Osteoblast (primary cell): Measurements from ENCODE around the gene EFCAB8. TPM values are rescaled to one million over a fixed set of nuclear protein-coding genes. Genes with fewer than 3 reads are reported as not detected.

Source experiments
- DNase-seq: peaks from one replicate; pipeline ENCODE4 v3.0.0; 2011; ENCODE audit warnings: low spot score, mixed read lengths; ENCODE audit not compliant: insufficient read length; ENCODE audit errors: missing footprints
- H2AFZ ChIP-seq: 2 replicates; pipeline ENCODE4 v1.6.0; 2011; ENCODE audit warnings: mild to moderate bottlenecking, low read length
- H3K27ac ChIP-seq: 2 replicates; pipeline ENCODE4 v1.5.1; 2011; ENCODE audit warnings: mild to moderate bottlenecking, low read depth, low read length, moderate library complexity
- H3K27me3 ChIP-seq: 2 replicates; pipeline ENCODE4 v1.6.0; 2012; ENCODE audit warnings: mild to moderate bottlenecking, control low read depth, inconsistent platforms, low read length, moderate library complexity; ENCODE audit not compliant: insufficient read depth
- H3K36me3 ChIP-seq: 2 replicates; pipeline ENCODE4 v1.5.1; 2011; ENCODE audit warnings: mild to moderate bottlenecking, low read length, control low read depth, moderate library complexity; ENCODE audit not compliant: insufficient read depth
- H3K4me1 ChIP-seq: 2 replicates; pipeline ENCODE4 v1.5.1; 2011; ENCODE audit warnings: mild to moderate bottlenecking, low read length, control low read depth, moderate library complexity; ENCODE audit not compliant: insufficient read depth
- H3K4me2 ChIP-seq: 2 replicates; pipeline ENCODE4 v1.6.0; 2011; ENCODE audit warnings: mild to moderate bottlenecking, low read length; ENCODE audit not compliant: insufficient read depth
- H3K4me3 ChIP-seq: fragments of 200-600 bp; sonication (generic); 3 replicates; pipeline ENCODE4 v1.5.1; 2012; ENCODE audit warnings: mild to moderate bottlenecking, low read length, inconsistent platforms; ENCODE audit not compliant: insufficient read depth
- H3K79me2 ChIP-seq: 2 replicates; pipeline ENCODE4 v1.6.0; 2012; ENCODE audit warnings: mild to moderate bottlenecking, low read length, control low read depth, inconsistent platforms; ENCODE audit not compliant: insufficient read depth
- H3K9me3 ChIP-seq: 2 replicates; pipeline ENCODE4 v1.5.1; 2011; ENCODE audit warnings: low read depth, low read length, control low read depth
- H4K20me1 ChIP-seq: 2 replicates; pipeline ENCODE4 v1.6.0; 2012; ENCODE audit warnings: mild to moderate bottlenecking, low read length, control low read depth; ENCODE audit not compliant: insufficient read depth
- CTCF ChIP-seq: IDR thresholded peaks from 2 replicates; pipeline ENCODE4 v1.5.1; 2011; ENCODE audit warnings: mild to moderate bottlenecking, low read depth, low read length, moderate library complexity; ENCODE audit errors: extremely low read depth
- total RNA-seq: library from RNA; depleted of rRNA; stranded (reverse); fragments of >200 nt; gene quantifications from 2 replicates; pipeline ENCODE4 v1.2.3, GENCODE V29; 2012

EFCAB8 gene
- total RNA-seq, 1 donor = 1.4 TPM

GRCh38 chr20:32847964-32848363 lies 10.8 kb upstream of the EFCAB8 start:
- Histone ChIP-seq H3K4me3 (no peak overlapping the region), H3K9me3 (no peaks in the 10 kb centered on the region), H3K4me2 (no peak overlapping the region), H3K79me2 (peaks cover 51% of the 10 kb centered on the region), H4K20me1 (peaks cover 39% of the 10 kb centered on the region), H3K27me3 (no peaks in the 10 kb centered on the region), H3K27ac (no peak overlapping the region), H3K4me1 (no peaks in the 10 kb centered on the region), H3K36me3 (peaks cover 65% of the 10 kb centered on the region), H2AFZ (no peak overlapping the region)
- no peak for DNase-seq
- no peak for TF ChIP-seq CTCF

GRCh38 chr20:32848846-32849245 lies 9.9 kb upstream of the EFCAB8 start:
- Histone ChIP-seq H3K79me2 (peaks cover 46% of the 10 kb centered on the region), H4K20me1 (peaks cover 35% of the 10 kb centered on the region), H3K9me3 (no peaks in the 10 kb centered on the region), H3K27ac (no peak overlapping the region), H3K4me1 (no peaks in the 10 kb centered on the region), H3K4me3 (no peak overlapping the region), H3K36me3 (peaks cover 67% of the 10 kb centered on the region), H3K27me3 (no peaks in the 10 kb centered on the region), H3K4me2 (no peak overlapping the region), H2AFZ (no peak overlapping the region)
- DNase-seq = no peak
- TF ChIP-seq CTCF = no peak

GRCh38 chr20:32849577-32849976 lies 9.1 kb upstream of the EFCAB8 start:
- no peak overlapping the region for H3K4me3 ChIP-seq
- no peaks in the 10 kb centered on the region for H3K4me1 ChIP-seq
- H3K4me2 ChIP-seq = no peak overlapping the region
- no peaks in the 10 kb centered on the region for H3K9me3 ChIP-seq
- no peak for TF ChIP-seq CTCF
- H3K79me2 ChIP-seq = peaks cover 44% of the 10 kb centered on the region
- H3K27me3 ChIP-seq = no peaks in the 10 kb centered on the region
- H2AFZ ChIP-seq = no peak overlapping the region
- H3K36me3 ChIP-seq = peaks cover 71% of the 10 kb centered on the region
- no peak for DNase-seq
- H4K20me1 ChIP-seq = peaks cover 30% of the 10 kb centered on the region
- no peak overlapping the region for H3K27ac ChIP-seq

- H3K79me2 ChIP-seq = peaks cover 13% of the 10 kb centered on the region
- no peak overlapping the region for H3K4me3 ChIP-seq
- DNase-seq = no peak
- no peaks in the 10 kb centered on the region for H4K20me1 ChIP-seq
- H3K27me3 ChIP-seq = no peaks in the 10 kb centered on the region
- no peak overlapping the region for H3K27ac ChIP-seq
- H3K36me3 ChIP-seq = peaks cover 54% of the 10 kb centered on the region
- H3K4me2 ChIP-seq = no peak overlapping the region
- TF ChIP-seq CTCF = no peak
- no peak overlapping the region for H2AFZ ChIP-seq
- H3K9me3 ChIP-seq = no peaks in the 10 kb centered on the region
- H3K4me1 ChIP-seq = no peaks in the 10 kb centered on the region
These were observed 3.3 kb upstream of the EFCAB8 start for GRCh38 chr20:32855387-32855786.
